ENCODE results near the gene MYMX.
"Not testable (repeated sequence)": the region's sequence is repeated elsewhere in the genome, so short reads cannot be mapped to it uniquely, and the experiment has no call there.

The MYMX gene

DNA sequence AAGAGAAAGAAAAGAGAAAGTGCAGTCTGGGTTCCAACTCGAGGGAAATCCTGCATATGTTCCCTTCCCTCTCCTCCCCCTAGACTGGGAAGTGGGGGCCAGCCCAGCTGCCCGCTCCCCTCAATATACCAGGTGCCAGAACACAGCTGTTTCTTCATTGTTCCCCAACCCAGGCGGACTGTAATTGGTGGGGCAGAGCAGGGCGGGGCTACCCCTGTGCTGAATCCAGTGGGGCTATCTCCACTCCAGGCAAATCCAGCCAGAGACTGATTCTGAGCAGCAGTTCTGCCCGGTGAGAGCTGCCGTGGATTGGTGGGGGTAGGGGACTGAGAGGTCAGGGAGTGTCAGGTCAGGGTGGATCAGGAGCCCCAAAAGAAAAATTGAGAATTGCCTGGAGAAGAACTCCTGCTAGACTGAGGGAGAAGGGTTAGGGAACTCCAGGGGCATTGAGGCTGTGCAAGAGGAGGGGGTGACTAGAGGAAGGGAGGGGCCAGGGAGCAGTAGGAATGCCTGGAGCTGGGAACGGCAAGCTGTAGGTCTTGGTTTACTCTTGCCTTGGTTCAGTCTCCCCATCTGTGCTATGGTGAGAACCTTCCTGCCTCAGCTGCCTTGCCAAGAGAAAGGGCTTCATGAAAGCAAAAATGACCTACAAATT is at the start of gene MYMX:
TSS of gene MYMX (plus strand) at position 250 of the 655 bp plus-strand sequence. CDS start 546 bp downstream, outside the sequence.
- DNase-seq: peak; percentile 38

DNA sequence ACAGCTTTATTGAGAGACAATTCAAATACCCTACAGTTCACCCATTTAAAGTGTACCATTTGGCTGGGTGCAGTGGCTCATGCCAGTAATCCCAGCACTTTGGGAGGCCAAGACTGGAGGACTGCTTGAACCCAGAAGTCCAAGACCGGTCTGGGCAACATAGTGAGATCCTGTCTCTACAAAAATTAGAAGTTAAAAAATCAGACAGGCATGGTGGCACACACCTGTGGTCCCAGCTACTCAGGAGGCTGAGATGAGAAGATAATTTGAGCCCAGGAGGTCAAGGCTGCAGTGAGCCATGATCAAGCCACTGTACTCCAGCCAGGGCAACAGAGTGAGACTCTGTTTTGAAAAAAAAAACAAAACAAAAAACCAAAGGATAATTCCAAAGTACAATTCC is 49.2 kb upstream of the MYMX start:
- no peak for DNase-seq

DNA sequence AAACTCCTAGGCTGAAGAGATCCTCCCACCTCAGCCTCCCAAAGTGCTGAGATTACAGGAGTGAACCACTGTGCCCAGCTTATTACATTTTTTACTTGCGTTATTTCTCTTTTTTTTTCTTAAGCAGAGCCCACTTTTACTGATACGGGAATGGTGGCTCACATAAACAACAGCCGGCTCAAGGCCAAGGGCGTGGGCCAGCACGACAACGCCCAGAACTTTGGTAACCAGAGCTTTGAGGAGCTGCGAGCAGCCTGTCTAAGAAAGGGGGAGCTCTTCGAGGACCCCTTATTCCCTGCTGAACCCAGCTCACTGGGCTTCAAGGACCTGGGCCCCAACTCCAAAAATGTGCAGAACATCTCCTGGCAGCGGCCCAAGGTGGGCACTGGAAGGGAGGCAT is 47.6 kb upstream of the MYMX start:
- no peak for DNase-seq

DNA sequence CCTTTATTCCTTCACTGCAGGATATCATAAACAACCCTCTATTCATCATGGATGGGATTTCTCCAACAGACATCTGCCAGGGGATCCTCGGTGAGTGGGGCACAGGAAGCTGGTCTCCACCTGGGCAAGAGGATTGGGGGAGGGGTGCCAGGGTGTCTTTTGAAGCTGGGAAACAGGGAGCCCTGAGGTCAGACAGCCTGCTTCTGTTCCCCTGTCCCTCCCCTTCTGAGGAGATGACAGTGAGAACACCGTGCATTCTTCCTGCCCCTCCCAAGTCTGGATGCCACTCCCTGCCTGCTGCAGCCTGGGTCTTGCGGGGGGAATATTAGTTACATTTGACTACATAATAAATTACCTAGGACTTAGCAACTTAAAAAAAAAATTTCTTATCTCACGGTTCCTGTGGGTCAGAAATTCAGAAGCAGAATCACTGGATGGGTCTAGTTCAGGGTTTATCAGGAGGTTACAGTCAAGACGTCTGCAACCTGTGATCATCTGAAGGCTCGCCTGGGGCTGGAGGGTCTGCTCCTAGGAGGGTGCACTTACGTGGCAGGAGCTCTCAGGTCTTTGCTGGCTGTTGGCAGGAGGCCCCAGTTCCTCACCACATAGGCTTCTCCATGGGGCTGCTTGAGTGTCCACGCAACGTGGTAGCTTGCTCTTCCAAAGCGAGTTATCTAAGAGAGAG is 46.7 kb upstream of the MYMX start:
- no peak for DNase-seq

DNA sequence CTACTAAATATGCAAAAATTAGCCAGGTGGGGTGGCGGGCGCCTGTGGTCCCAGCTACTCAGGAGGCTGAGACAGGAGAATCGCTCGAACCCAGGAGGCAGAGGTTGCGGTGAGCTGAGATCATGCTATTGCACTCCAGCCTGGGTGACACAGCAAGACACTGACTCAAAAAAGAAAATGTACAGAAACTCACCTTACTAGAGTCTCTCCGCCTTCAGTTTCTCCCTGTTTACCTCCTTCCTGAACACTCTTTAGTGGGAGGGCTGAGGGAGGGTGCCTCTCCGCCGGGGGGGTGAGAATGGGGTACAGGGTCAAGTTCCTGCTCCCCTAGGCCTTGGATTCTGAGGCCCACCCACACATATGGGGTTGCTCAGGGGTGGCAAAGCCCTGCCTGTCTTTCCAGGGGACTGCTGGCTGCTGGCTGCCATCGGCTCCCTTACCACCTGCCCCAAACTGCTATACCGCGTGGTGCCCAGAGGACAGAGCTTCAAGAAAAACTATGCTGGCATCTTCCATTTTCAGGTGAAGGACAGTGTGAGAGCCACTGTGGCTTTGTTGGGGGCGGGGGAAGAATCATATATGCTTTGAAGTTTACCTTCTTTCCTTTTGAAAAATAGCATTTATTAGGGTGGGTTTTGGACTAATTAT is 44.7 kb upstream of the MYMX start:
- no peak for DNase-seq

DNA sequence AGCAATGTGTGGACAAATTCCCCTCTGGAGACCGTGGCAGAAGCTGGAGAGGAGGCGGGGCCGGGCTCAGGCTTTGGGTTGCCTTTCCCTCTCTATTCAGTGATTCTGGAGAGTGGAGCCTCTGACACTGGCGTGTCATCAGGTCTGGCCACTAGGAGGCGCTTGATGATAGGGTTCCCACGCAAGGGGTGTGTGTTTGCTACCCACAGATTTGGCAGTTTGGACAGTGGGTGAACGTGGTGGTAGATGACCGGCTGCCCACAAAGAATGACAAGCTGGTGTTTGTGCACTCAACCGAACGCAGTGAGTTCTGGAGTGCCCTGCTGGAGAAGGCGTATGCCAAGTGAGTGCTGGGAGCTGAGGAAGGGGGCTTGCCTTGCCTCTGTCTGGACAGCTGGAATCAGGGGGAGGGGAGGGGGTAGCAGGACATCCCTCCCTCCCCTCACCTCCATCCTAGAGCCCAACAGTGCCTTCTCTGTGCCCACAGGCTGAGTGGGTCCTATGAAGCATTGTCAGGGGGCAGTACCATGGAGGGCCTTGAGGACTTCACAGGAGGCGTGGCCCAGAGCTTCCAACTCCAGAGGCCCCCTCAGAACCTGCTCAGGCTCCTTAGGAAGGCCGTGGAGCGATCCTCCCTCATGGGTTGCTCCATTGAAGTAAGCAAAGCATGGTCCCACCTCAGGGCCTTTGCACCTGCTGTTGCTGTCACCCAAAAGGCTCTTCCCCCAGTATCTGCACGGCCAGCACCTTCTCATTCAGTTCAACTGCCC is 43.8 kb upstream of the MYMX start:
- peak; percentile 65 for DNase-seq

DNA sequence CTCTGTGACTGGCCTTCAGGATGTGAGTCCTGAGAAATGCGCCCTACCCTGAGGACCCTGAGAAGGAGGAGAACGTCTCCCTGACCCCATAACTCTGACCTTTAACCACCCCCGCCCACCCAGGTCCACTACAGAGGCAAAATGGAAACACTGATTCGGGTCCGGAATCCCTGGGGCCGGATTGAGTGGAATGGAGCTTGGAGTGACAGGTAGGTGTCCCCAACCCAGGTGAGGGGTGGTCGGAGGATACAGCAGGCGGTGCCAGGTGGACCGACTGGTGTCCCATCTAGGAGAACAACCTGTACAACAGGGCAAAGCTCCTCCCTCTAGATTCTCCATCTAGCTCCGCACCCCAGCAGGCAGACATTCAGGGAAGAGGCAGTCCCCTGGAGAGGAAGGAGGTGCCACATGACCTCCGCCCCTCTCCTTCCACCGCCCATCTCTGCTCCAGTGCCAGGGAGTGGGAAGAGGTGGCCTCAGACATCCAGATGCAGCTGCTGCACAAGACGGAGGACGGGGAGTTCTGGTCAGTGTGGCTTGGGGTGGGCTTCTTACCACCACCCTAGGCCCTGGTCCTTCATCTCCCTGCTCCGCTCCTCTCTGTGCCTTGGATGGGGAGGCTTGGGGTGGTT is 40.5 kb upstream of the MYMX start:
- DNase-seq: no peak

DNA sequence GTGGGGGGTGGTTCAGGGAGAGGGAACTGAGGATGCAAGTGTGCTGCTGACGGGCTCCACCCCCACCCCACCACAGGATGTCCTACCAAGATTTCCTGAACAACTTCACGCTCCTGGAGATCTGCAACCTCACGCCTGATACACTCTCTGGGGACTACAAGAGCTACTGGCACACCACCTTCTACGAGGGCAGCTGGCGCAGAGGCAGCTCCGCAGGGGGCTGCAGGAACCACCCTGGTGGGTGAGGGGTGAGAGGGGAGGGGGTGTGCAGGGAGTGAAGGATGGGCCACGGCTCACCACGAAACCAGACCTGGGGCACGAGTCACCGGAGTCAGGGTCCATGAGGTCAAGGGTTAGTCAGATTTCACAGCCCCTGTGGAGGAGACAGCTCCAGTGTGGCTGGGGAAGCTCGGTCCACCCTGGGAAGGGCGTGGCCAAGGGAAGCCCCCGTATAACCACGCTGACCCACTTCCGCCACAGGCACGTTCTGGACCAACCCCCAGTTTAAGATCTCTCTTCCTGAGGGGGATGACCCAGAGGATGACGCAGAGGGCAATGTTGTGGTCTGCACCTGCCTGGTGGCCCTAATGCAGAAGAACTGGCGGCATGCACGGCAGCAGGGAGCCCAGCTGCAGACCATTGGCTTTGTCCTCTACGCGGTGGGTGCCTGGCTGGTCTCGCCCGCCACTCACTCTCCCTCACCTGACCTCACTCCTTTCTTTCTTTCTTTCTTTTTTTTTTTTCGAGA is 39.8 kb upstream of the MYMX start:
- DNase-seq: no peak

DNA sequence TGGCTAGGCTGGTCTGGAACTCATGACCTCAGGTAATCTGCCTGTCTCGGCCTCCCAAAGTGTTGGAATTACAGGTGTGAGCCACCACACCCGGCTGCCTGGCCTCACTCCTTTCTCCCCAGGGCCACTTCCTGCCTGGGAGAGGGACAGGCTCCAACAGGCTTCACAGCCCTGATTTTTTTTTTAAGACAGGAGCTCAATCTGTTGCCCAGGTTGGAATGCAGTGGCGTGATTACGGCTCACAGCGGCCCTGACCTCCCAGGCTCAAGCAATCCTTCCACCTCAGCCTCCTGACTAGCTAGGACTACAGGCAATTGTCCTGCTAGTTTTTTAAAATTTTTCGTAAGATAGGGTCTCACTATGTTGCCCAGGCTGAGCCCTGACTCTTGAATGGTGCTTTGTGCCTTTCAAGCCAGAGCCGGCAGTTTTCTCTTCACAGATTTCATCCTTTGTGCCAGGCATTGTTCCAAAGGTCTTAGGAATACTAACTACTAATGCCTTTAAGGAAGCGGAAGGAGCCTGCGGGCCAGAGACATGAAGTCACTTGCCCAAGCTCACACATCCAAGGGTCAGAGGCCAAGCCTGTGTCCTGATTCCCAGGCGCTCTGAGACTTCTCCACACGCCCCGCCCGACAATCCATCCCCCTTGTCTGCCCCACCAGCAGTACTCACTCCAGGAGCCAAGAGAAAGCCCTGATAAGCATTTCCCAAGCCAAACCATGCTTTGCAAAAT is 38.9 kb upstream of the MYMX start:
- DNase-seq: no peak

DNA sequence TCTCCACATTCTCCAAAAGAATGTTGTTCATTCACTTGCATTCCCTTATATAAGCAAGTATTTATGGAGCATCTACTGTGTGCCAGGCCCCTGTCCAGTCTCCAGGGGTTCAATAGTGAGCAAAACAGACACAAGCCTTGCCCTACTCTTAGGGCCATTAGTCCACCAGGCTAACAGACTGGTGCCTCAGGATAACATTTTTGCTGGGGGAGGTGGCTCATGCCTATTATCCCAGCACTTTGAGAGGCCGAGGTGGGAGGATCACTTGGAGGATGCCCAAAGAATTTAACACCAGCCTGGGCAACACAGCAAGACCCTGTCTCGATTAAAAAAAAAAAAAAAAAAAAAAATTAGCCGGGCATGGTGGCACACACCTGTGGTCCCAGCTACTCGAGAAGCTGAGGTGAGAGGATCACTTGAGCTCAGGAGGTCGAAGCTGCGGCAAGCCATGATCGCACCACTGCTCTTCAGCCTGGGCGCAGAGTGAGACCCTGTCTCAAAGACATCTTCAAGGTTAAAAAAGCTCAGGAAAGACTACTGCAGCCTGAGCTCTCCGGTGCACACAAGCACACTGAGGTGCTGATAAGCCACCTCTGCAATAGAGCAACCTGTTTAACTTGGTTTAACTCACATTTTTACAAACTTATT is 38.2 kb upstream of the MYMX start:
- no peak for DNase-seq

DNA sequence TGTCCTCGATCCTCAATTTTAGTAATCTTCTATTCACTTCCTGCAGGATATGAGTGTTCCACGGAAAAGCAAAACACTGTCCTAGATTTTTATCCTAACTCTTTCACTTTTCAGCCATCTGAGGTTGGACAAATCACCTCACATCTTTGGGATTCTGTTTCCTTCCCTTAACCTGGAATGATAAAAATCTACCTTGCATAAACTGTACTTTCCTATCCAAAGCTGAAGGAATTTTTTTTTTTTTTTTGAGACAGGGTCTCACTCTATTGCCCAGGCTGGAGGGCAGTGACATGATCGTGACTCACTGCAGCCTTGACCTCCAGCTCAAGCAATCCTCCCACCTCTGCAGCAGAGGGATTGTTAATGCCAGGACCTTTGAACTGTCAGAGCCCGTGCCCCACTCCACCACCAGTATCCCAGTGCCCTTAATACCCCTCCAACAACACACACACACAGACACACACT is 37.6 kb upstream of the MYMX start:
- no peak for DNase-seq

DNA sequence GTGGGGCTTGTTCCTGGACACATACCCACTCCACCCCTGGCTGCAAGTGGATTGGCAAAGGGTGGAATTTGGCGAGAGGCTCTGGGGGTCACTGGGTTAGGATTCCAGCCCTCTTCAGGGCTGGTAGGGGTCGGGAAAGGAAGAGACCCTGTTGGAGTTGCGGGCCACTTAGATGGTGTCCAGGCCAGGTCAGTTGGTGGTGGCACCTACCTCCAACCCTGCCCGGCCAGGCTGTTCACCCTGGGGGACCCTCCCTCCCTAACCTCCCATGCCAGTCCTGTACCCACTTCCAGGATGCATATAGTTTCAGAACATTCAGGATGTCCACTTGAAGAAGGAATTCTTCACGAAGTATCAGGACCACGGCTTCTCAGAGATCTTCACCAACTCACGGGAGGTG is 37.1 kb upstream of the MYMX start:
- DNase-seq: no peak

DNA sequence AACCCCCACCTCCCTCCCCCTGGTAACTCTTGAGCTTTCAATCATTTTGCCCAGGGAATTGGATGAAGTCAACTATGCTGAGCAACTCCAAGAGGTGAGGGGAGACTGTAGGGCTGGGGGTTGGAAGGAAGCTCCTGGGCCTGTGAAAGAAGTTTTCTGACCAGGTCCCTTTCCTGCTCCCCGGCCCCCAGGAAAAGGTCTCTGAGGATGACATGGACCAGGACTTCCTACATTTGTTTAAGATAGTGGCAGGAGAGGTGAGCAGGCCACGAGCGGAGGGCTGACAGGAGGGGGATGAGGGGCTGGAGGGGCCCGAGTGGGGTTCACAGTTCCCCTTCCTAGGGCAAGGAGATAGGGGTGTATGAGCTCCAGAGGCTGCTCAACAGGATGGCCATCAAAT is 36.3 kb upstream of the MYMX start:
- no peak for DNase-seq

DNA sequence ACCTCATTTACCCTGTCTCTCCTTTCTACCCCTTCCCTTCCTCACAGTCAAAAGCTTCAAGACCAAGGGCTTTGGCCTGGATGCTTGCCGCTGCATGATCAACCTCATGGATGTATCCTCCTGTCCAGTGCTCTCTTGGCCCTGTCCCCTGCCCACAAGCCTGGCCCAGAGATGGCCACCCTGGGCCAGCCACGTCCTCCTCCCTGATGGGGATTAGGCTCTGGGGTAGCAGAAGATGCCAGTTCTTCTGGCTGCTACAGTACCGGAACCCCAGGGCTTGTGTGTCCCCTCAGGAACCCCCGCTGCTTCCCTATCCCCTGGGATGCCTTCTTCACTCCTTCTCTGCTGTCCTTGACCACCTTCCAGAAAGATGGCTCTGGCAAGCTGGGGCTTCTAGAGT is 35.8 kb upstream of the MYMX start:
- no peak for DNase-seq

DNA sequence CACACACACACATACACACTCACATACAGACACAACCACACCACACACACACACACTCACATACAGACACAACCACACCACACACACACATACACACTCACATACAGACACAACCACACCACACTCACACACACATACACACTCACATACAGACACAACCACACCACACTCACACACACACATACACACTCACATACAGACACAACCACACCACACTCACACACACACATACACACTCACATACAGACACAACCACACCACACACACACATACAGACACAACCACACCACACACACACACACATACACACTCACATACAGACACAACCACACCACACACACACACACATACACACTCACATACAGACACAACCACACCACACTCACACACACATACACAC is 34.9 kb upstream of the MYMX start:
- DNase-seq: not testable (repeated sequence)

DNA sequence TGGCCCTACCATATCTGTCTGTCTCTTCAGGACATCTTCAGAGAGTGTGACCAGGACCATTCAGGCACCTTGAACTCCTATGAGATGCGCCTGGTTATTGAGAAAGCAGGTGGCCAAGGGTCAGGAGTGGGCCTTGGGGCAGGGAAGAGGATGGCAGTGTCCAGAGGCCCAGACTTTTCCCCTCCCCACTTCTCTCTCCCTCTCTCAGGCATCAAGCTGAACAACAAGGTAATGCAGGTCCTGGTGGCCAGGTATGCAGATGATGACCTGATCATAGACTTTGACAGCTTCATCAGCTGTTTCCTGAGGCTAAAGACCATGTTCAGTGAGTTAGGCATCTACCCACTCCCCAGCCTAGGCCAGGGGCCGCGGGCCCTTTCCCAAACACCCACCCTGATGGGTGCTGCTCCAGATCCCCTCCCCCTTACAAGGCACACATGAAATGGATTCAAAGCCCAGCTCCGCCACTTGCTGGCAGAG is 33.8 kb upstream of the MYMX start:
- no peak for DNase-seq

DNA sequence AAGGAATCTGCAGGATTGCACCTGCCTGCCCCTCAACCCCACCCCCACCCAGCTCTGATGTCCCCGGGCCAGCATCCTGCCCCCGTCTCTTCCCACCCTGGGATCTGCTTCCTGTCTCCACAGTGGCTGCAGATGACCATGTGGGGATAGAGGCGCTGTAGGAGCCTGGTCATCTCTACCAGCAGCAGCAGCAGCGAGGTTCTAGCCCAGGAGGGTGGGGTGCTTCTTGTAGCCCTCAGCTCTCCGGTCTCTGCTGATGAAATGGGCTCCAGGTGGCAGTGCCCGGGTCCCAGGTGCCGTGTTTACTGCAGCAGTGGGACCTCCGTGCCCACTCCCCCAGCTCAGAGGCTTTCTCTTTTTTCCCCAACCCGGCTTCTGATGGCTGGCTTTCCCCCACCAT is 32.9 kb upstream of the MYMX start:
- DNase-seq: no peak

DNA sequence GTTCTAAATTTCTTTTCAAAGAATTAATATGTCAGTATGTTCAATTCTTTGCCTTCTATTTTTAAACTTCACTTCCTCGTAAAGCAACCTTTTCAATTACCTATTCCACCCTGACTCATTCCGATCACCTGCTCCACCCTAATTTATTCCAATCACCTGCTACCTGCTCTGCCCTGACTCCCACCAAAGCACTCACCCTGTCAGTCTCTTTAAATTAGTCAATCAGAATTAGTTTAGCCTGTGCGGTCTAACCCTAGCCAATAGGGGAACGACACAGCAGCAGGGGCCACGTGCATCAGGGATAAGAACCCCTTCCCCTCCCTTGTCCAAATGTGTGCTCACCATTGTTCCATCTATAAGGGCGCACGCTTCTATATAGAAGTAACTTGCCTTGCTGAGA is 31.4 kb upstream of the MYMX start:
- DNase-seq: not testable (repeated sequence)

DNA sequence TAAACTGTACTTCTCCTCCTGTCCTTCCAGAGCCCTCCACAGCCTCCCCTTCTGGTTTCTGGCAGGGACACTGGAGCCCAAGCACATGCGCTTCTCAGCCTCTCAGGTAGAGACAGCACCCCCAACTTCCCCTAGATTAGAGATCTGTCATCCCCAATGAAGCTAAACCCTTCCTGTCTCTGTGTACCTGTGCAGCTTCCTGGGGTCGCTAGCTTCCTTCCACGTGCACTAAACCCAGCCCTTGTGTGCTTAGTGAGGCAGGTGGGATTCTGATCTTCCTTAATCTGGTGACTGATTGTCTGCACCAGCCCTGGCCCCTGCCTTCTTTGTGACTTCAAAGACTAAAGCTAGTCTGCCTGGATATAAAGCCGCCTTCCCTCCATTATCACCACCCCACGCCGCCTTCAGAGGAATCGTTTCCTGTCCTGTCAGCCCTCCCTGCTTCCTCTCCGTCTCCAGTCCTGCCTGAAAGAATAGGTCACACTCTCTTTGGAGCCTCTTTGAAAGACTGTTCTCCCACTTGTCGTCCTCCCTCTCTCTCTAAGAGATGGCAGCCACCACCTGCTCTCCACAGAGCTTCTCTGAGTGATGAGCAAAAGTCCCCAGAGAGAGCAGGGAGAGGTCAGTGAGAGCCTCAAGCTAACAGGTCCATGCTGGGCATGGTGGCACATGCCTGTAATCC is 30.6 kb upstream of the MYMX start:
- DNase-seq: no peak

DNA sequence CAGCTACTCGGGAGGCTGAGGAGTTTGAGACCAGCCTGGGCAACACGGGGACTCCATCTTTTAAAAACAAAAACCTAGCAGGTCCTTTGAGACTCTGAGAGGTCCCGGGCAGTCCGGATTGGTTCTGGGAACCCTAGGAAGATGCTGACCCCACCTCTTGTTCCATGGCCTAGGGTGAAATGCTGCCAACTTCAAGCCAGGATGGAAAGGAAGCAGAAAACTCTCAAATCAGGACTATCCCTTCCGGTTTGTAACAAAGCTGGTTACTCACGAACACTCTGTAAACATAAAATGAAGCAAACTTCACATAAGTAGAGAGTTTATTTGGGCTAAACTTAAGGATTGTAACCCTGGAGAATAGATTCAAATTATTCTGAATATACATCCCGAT is 30.1 kb upstream of the MYMX start:
- DNase-seq: no peak
